ENCODE results near the gene PDE4D.

The PDE4D gene

GRCh38 chr5:59360130-59360555 is 533.4 kb downstream of the PDE4D start:
- no peak for DNase-seq (ENCODE audit: low spot score)
- no peak for TF ChIP-seq CTCF (IDR thresholded peaks at IDR 0.05; ENCODE audit: extremely low read depth, missing control alignments)

GRCh38 chr5:59358005-59358861 is 535.3 kb downstream of the PDE4D start:
- no peak for DNase-seq (ENCODE audit: low spot score)
- TF ChIP-seq CTCF (IDR thresholded peaks at IDR 0.05; ENCODE audit: extremely low read depth, missing control alignments) = no peak

- no peak for DNase-seq (ENCODE audit: low spot score)
- no peak for TF ChIP-seq CTCF (IDR thresholded peaks at IDR 0.05; ENCODE audit: extremely low read depth, missing control alignments)
Measured at GRCh38 chr5:59357381-59357977, 536.0 kb downstream of the PDE4D start.

GRCh38 chr5:59356813-59357380 is 536.6 kb downstream of the PDE4D start:
- DNase-seq (ENCODE audit: low spot score) = no peak
- no peak for TF ChIP-seq CTCF (IDR thresholded peaks at IDR 0.05; ENCODE audit: extremely low read depth, missing control alignments)

- no peak for DNase-seq (ENCODE audit: low spot score)
- TF ChIP-seq CTCF (IDR thresholded peaks at IDR 0.05; ENCODE audit: extremely low read depth, missing control alignments) = no peak
Measured at GRCh38 chr5:59354811-59355210, 538.7 kb downstream of the PDE4D start.

GRCh38 chr5:59354274-59354673 is 539.3 kb downstream of the PDE4D start:
- TF ChIP-seq CTCF (IDR thresholded peaks at IDR 0.05; ENCODE audit: extremely low read depth, missing control alignments) = no peak
- DNase-seq (ENCODE audit: low spot score) = no peak

Data from GM20000 (cell line).